Glutamatergic neuron (in vitro differentiated cells): ENCODE data around the gene BTNL3. TPM values are rescaled to one million over a fixed set of nuclear protein-coding genes. Genes with fewer than 3 reads are reported as not detected.

ENCODE experiments used
- DNase-seq: peaks from one replicate; pipeline ENCODE4 v3.0.0; 2022
- H3K27ac Mint-ChIP-seq: one replicate; pipeline ENCODE4 v1.8.0; 2020; ENCODE audit warnings: mild to moderate bottlenecking, mixed read lengths, inconsistent platforms; ENCODE audit not compliant: unreplicated experiment
- H3K27me3 Mint-ChIP-seq: one replicate; pipeline ENCODE4 v1.8.0; 2020; ENCODE audit warnings: mild to moderate bottlenecking, moderate library complexity, mixed read lengths, inconsistent platforms; ENCODE audit not compliant: unreplicated experiment
- H3K36me3 Mint-ChIP-seq: one replicate; pipeline ENCODE4 v1.8.0; 2020; ENCODE audit warnings: mild to moderate bottlenecking, mixed read lengths, inconsistent platforms; ENCODE audit not compliant: unreplicated experiment
- H3K4me1 Mint-ChIP-seq: one replicate; pipeline ENCODE4 v1.8.0; 2020; ENCODE audit warnings: mild to moderate bottlenecking, low read depth, mixed read lengths, inconsistent platforms; ENCODE audit not compliant: unreplicated experiment
- H3K4me3 Mint-ChIP-seq: one replicate; pipeline ENCODE4 v1.8.0; 2020; ENCODE audit warnings: mild to moderate bottlenecking, mixed read lengths, inconsistent platforms; ENCODE audit not compliant: unreplicated experiment
- H3K9me3 Mint-ChIP-seq: one replicate; pipeline ENCODE4 v1.8.0; 2020; ENCODE audit warnings: mild to moderate bottlenecking, moderate library complexity, mixed read lengths, inconsistent platforms; ENCODE audit not compliant: unreplicated experiment
- CTCF ChIP-seq: fragments of 200-600 bp; sonication (generic); IDR thresholded peaks from one replicate; pipeline ENCODE4 v1.5.0; 2021; ENCODE audit not compliant: partially characterized antibody, unreplicated experiment
- total RNA-seq: library from RNA; stranded (reverse); fragmentation: NEBNext Ultra II Directional; extraction: Animal tissue kit (Norgen Biotek cat#: 25700); gene quantifications from one replicate; pipeline ENCODE4 v1.2.1, GENCODE V29; 2021; ENCODE audit not compliant: unreplicated experiment

Gene BTNL3
- total RNA-seq, 1 donor from 2014 or later, result not detected

- Mint-ChIP-seq H3K27me3 (peaks cover 5% of the 10 kb centered on the region), H3K4me3 (no peak overlapping the region), H3K9me3 (peaks cover 8% of the 10 kb centered on the region), H3K4me1 (peaks cover 20% of the 10 kb centered on the region), H3K27ac (no peak overlapping the region), H3K36me3 (no peaks in the 10 kb centered on the region)
- no peak for DNase-seq
- TF ChIP-seq CTCF, result no peak
These were observed 58.6 kb downstream of the BTNL3 start for GRCh38 chr5:181047288-181047687.

GRCh38 chr5:181047921-181048320 is 59.3 kb downstream of the BTNL3 start:
- no peak for DNase-seq
- peaks cover 21% of the 10 kb centered on the region for H3K4me1 Mint-ChIP-seq
- peaks cover 6% of the 10 kb centered on the region for H3K27me3 Mint-ChIP-seq
- no peaks in the 10 kb centered on the region for H3K36me3 Mint-ChIP-seq
- TF ChIP-seq CTCF, result no peak
- H3K9me3 Mint-ChIP-seq, result peaks cover 10% of the 10 kb centered on the region
- H3K4me3 Mint-ChIP-seq, result no peak overlapping the region
- no peak overlapping the region for H3K27ac Mint-ChIP-seq

GRCh38 chr5:181050016-181050415 is 61.4 kb downstream of the BTNL3 start:
- H3K27me3 Mint-ChIP-seq, result peaks cover 6% of the 10 kb centered on the region
- no peak for TF ChIP-seq CTCF
- H3K27ac Mint-ChIP-seq, result no peak overlapping the region
- H3K4me1 Mint-ChIP-seq, result peaks cover 24% of the 10 kb centered on the region
- H3K36me3 Mint-ChIP-seq, result no peaks in the 10 kb centered on the region
- no peak for DNase-seq
- no peak overlapping the region for H3K4me3 Mint-ChIP-seq
- H3K9me3 Mint-ChIP-seq, result peaks cover 16% of the 10 kb centered on the region

GRCh38 chr5:181051841-181052671 is 63.4 kb downstream of the BTNL3 start:
- peak; percentile 66 for DNase-seq
- Mint-ChIP-seq H3K9me3 (peaks cover 16% of the 10 kb centered on the region), H3K4me3 (peak overlapping the region; percentile 89), H3K36me3 (no peaks in the 10 kb centered on the region), H3K27me3 (peaks cover 6% of the 10 kb centered on the region), H3K27ac (peak overlapping the region; percentile 89), H3K4me1 (peaks cover 24% of the 10 kb centered on the region)
- TF ChIP-seq CTCF, result no peak
